ENCODE measurements around the gene EGFLAM. TPM values are rescaled to one million over a fixed set of nuclear protein-coding genes. Genes with fewer than 3 reads are reported as not detected.

EGFLAM gene
- total RNA-seq, 1 donor from 2014 or later: 13.2 TPM

DNA sequence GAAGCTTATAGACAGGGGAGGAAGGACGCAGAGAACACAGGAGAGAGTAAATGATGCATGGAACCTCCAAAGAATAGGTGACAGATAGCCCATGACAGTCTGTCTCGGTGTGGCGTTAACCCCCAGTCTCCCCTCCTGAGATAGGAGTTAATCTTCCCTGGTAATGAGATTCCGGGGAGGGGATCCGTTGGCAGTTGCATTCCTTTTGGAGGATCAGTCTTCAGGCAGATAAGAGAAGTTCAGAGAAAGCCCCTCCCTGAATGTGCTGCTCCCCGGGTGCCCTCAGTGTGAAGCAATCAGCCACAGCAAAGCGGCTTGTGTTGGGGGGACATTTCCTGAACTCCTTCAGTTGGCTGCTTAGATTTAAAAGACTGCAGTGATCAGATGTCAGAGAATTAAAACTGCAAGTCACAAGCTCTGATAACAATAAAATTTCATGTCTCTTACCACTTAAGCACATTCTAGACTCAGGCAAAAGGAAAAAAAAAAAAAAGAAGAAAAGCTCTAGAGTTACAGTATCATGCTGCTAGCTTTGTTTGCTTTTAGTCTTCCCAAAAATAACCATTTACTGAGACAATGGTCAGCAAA, 121.1 kb downstream of the EGFLAM start:
- peaks cover 24% of the 10 kb centered on the region for H3K4me1 Mint-ChIP-seq (ENCODE audit: low read depth, unreplicated experiment)
- TF ChIP-seq CTCF (IDR thresholded peaks at IDR 0.05; ENCODE audit: partially characterized antibody, unreplicated experiment): no peak
- H3K27ac Mint-ChIP-seq (ENCODE audit: unreplicated experiment): no peak overlapping the region
- no peak overlapping the region for H3K4me3 Mint-ChIP-seq (ENCODE audit: unreplicated experiment)
- peaks cover 7% of the 10 kb centered on the region for H3K27me3 Mint-ChIP-seq (ENCODE audit: unreplicated experiment)
- no peaks in the 10 kb centered on the region for H3K9me3 Mint-ChIP-seq (ENCODE audit: unreplicated experiment)
- no peaks in the 10 kb centered on the region for H3K36me3 Mint-ChIP-seq (ENCODE audit: unreplicated experiment)
- DNase-seq: no peak

DNA sequence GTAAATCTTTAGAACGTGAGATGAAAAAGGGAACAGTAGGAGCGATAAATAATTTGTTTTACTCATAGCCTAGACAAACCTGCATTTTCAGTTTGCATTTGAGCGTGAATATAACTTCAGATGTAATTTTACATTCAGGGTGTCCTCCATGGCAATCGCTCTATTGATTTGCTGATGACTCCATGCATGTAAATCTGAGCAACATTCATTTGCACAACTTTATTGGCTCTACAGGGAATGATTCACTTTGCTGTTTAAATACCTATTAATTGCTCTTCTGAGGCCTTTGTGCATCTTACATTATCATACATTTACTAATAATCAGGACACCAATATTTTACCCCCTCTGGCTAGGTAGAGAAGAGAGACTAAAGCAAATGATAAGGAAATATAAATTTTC, 122.2 kb downstream of the EGFLAM start:
- no peak for DNase-seq
- H3K9me3 Mint-ChIP-seq (ENCODE audit: unreplicated experiment): no peaks in the 10 kb centered on the region
- H3K36me3 Mint-ChIP-seq (ENCODE audit: unreplicated experiment): no peaks in the 10 kb centered on the region
- H3K4me3 Mint-ChIP-seq (ENCODE audit: unreplicated experiment): no peak overlapping the region
- H3K27ac Mint-ChIP-seq (ENCODE audit: unreplicated experiment): no peak overlapping the region
- peaks cover 7% of the 10 kb centered on the region for H3K27me3 Mint-ChIP-seq (ENCODE audit: unreplicated experiment)
- TF ChIP-seq CTCF (IDR thresholded peaks at IDR 0.05; ENCODE audit: partially characterized antibody, unreplicated experiment): no peak
- peaks cover 24% of the 10 kb centered on the region for H3K4me1 Mint-ChIP-seq (ENCODE audit: low read depth, unreplicated experiment)

GRCh38 chr5:38381361-38381760, 123.0 kb downstream of the EGFLAM start:
- no peaks in the 10 kb centered on the region for H3K9me3 Mint-ChIP-seq (ENCODE audit: unreplicated experiment)
- no peak overlapping the region for H3K27ac Mint-ChIP-seq (ENCODE audit: unreplicated experiment)
- no peak overlapping the region for H3K4me3 Mint-ChIP-seq (ENCODE audit: unreplicated experiment)
- peaks cover 7% of the 10 kb centered on the region for H3K27me3 Mint-ChIP-seq (ENCODE audit: unreplicated experiment)
- no peak for DNase-seq
- no peaks in the 10 kb centered on the region for H3K36me3 Mint-ChIP-seq (ENCODE audit: unreplicated experiment)
- H3K4me1 Mint-ChIP-seq (ENCODE audit: low read depth, unreplicated experiment): peaks cover 22% of the 10 kb centered on the region
- TF ChIP-seq CTCF (IDR thresholded peaks at IDR 0.05; ENCODE audit: partially characterized antibody, unreplicated experiment): no peak

DNA sequence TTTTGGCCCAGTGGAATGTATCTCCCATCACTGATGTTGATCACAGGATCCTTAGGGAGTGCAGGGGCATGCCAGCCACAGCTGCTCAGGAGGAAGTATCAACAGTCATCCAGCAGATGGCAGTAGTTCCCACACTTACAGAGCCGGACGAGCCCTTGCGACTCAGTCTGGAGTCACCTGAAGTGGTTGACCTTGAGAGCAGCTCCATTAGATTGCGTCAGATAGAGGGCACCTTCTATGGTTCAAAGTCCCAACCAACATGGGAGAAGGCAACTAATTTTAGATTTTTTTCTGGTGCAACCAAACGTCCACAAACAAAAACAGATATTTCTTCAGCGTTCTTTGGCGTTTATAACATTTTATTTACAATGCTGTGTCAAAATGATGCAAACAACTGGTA, 124.5 kb downstream of the EGFLAM start:
- H3K4me3 Mint-ChIP-seq (ENCODE audit: unreplicated experiment): no peak overlapping the region
- no peaks in the 10 kb centered on the region for H3K9me3 Mint-ChIP-seq (ENCODE audit: unreplicated experiment)
- no peak overlapping the region for H3K27ac Mint-ChIP-seq (ENCODE audit: unreplicated experiment)

More for the DNA sequence above, 124.5 kb downstream of the EGFLAM start:
- peaks cover 5% of the 10 kb centered on the region for H3K27me3 Mint-ChIP-seq (ENCODE audit: unreplicated experiment)
- peaks cover 21% of the 10 kb centered on the region for H3K4me1 Mint-ChIP-seq (ENCODE audit: low read depth, unreplicated experiment)
- H3K36me3 Mint-ChIP-seq (ENCODE audit: unreplicated experiment): no peaks in the 10 kb centered on the region
- TF ChIP-seq CTCF (IDR thresholded peaks at IDR 0.05; ENCODE audit: partially characterized antibody, unreplicated experiment): peak; percentile 80
- DNase-seq: peak; percentile 72
